Activated T-helper 2 cell treated with anti-CD3 and anti-CD28 coated beads, Interferon-gamma antibody, Interleukin-2, Interleukin-4, amounts not matched to agents 10 μg/mL and 5 μg/mL and 100 μg/mL, durations not matched to agents 14 hours and 24 hours and 36 hours (primary cell): Measurements from ENCODE around the gene VWDE. TPM values are rescaled to one million over a fixed set of nuclear protein-coding genes. Genes with fewer than 3 reads are reported as not detected.

Source experiments
- DNase-seq: peaks from one replicate; pipeline ENCODE4 v3.0.0; 2021; ENCODE audit warnings: low spot score
- H3K27ac Mint-ChIP-seq: one replicate; pipeline ENCODE4 v1.8.0; 2021; ENCODE audit warnings: mixed read lengths
- H3K27me3 Mint-ChIP-seq: one replicate; pipeline ENCODE4 v1.8.0; 2021; ENCODE audit warnings: low read depth, mixed read lengths
- H3K36me3 Mint-ChIP-seq: one replicate; pipeline ENCODE4 v1.8.0; 2021; ENCODE audit warnings: low read depth, mixed read lengths
- H3K4me1 Mint-ChIP-seq: one replicate; pipeline ENCODE4 v1.8.0; 2021; ENCODE audit warnings: low read depth, mixed read lengths
- H3K4me3 Mint-ChIP-seq: one replicate; pipeline ENCODE4 v1.8.0; 2021; ENCODE audit warnings: low read depth, mild to moderate bottlenecking, moderate library complexity, mixed read lengths
- H3K9me3 Mint-ChIP-seq: one replicate; pipeline ENCODE4 v1.8.0; 2021; ENCODE audit warnings: mixed read lengths
- intact Hi-C: fragments of 100-400 bp; cut with micrococcal nuclease; formaldehyde crosslinking; loops from one replicate; pipeline ENCODE4 v1.15.1; 2023
- total RNA-seq: library from RNA; stranded (reverse); gene quantifications from 2 replicates; pipeline ENCODE4 v1.2.3, GENCODE V29; 2022

VWDE gene
- total RNA-seq, 1 donor from 2014 or later, result 2.9 TPM

GRCh38 chr7:12290761-12291160, 112.9 kb downstream of the VWDE start:
- Mint-ChIP-seq H3K27me3 (peaks cover 6% of the 10 kb centered on the region), H3K4me3 (no peak overlapping the region), H3K9me3 (peaks cover 9% of the 10 kb centered on the region), H3K4me1 (no peaks in the 10 kb centered on the region), H3K27ac (no peak overlapping the region), H3K36me3 (no peaks in the 10 kb centered on the region)
- no peak for DNase-seq
- intact Hi-C loops, result no loop called here

GRCh38 chr7:12289996-12290395, 113.7 kb downstream of the VWDE start:
- Mint-ChIP-seq H3K4me3 (no peak overlapping the region), H3K27me3 (peaks cover 3% of the 10 kb centered on the region), H3K9me3 (peaks cover 9% of the 10 kb centered on the region), H3K4me1 (no peaks in the 10 kb centered on the region), H3K36me3 (no peaks in the 10 kb centered on the region), H3K27ac (no peak overlapping the region)
- DNase-seq, result no peak
- intact Hi-C loops, result no loop called here

GRCh38 chr7:12287901-12288300, 115.8 kb downstream of the VWDE start:
- Mint-ChIP-seq H3K27ac (no peak overlapping the region), H3K4me3 (no peak overlapping the region)
- DNase-seq, result no peak

GRCh38 chr7:12281038-12281437, 122.6 kb downstream of the VWDE start:
- H3K27me3 Mint-ChIP-seq, result peaks cover 21% of the 10 kb centered on the region

More at GRCh38 chr7:12287901-12288300, 115.8 kb downstream of the VWDE start:
- Mint-ChIP-seq H3K27me3 (peaks cover 13% of the 10 kb centered on the region), H3K4me1 (no peaks in the 10 kb centered on the region), H3K36me3 (no peaks in the 10 kb centered on the region), H3K9me3 (peaks cover 9% of the 10 kb centered on the region)
- intact Hi-C loops, result no loop called here

More at GRCh38 chr7:12281038-12281437, 122.6 kb downstream of the VWDE start:
- no peak for DNase-seq
- intact Hi-C loops, result no loop called here
- Mint-ChIP-seq H3K36me3 (peaks cover 9% of the 10 kb centered on the region), H3K9me3 (peaks cover 15% of the 10 kb centered on the region), H3K4me1 (peaks cover 10% of the 10 kb centered on the region), H3K4me3 (no peak overlapping the region), H3K27ac (no peak overlapping the region)

Other genes with a start within 250 kb of the VWDE start
- gene TMEM106B, start 192.6 kb downstream of the VWDE start, total RNA-seq, result 23.9 and 24.1 TPM in 2 replicates
- gene SCIN, start 166.9 kb upstream of the VWDE start, total RNA-seq, result not detected in 2 replicates